GM12864 (cell line): Measurements from ENCODE around the gene AQP1.

Experiments used
- DNase-seq: peaks from one replicate; pipeline ENCODE4 v3.0.0-alpha.2; 2011; ENCODE audit warnings: low read depth
- H3K4me3 ChIP-seq: 2 replicates; pipeline ENCODE4 v1.5.1; 2011; ENCODE audit warnings: mild to moderate bottlenecking, low read depth, low read length, control low read depth
- TF ChIP-seq, protein P1 (sequence below): IDR thresholded peaks from 2 replicates; pipeline ENCODE4 v1.5.1; 2011; ENCODE audit warnings: low read depth, mild to moderate bottlenecking, moderate library complexity, low read length, control low read depth, inconsistent platforms; ENCODE audit errors: missing control alignments

AQP1 gene

DNA sequence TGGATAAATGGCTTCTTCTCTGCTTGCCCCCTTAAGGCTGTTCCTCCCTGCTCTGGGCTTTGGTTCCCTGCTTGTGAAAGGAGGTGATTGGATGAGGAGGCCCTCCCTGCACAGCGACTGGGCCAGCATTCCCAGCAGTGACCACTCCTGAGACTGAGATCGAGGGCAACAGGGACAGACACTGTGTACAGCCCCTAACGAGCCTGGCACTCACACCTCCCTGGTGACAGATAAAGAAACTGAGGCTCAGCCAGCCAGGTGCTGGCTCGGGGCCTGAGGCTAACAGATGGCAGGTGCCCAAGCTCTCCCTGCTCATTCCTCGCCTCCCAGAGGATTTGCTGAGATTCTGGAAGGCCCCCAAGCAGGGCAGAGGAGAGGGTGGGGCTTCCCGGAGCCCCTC lies 12.0 kb upstream of the AQP1 start:
- H3K4me3 ChIP-seq, result no peak overlapping the region
- DNase-seq, result no peak
- TF ChIP-seq, protein P1, sequence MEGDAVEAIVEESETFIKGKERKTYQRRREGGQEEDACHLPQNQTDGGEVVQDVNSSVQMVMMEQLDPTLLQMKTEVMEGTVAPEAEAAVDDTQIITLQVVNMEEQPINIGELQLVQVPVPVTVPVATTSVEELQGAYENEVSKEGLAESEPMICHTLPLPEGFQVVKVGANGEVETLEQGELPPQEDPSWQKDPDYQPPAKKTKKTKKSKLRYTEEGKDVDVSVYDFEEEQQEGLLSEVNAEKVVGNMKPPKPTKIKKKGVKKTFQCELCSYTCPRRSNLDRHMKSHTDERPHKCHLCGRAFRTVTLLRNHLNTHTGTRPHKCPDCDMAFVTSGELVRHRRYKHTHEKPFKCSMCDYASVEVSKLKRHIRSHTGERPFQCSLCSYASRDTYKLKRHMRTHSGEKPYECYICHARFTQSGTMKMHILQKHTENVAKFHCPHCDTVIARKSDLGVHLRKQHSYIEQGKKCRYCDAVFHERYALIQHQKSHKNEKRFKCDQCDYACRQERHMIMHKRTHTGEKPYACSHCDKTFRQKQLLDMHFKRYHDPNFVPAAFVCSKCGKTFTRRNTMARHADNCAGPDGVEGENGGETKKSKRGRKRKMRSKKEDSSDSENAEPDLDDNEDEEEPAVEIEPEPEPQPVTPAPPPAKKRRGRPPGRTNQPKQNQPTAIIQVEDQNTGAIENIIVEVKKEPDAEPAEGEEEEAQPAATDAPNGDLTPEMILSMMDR, result no peak

DNA sequence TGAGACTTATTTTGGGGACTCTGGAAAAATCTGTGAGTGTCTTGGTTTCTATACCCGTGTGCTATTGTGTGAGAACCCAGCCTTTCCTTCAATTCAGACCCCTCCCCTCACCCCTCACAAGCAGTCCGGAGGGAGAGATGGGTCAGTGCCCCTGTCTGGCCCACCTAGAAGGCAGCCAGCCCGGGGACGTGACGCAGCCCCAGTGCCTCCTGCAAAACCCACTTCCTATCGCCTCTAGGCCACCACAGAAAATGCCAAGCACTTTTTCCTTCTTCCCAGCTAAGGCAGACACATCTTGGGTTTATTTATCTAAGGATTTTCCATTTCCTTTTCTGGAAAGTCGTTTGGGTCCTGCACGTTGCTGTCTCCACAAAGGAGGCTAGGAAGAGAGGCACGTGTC lies 11.6 kb upstream of the AQP1 start:
- H3K4me3 ChIP-seq, result no peak overlapping the region
- TF ChIP-seq, protein P1, result no peak
- DNase-seq, result no peak

DNA sequence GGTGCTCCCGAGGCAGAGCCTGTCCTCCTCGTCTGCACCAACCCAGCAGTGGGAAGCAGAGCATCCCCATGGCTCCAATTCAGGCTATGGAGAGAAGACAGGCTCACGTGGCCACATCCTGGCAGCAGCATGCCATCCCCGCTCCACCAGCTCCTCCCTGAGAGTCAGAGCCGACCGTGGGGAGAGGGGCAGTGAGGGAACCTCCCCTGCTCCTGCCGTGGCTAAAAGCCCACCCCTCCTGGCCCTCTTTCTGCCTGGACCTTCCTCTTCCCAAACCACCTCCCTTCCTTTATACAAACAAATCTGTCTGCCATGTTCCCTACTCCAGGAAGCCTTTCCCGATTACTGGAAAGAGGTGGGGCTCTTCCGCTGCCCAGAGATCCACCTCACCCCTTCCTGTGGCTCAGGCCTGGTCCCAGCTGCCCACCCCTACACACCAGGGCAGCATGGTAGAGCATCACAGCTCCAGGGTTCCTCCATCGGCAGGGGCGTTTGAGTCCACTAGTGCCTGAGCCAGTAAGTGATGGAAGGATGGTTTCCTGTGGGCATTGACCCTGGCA lies 10.8 kb upstream of the AQP1 start:
- TF ChIP-seq, protein P1, result no peak
- H3K4me3 ChIP-seq, result no peak overlapping the region
- no peak for DNase-seq

DNA sequence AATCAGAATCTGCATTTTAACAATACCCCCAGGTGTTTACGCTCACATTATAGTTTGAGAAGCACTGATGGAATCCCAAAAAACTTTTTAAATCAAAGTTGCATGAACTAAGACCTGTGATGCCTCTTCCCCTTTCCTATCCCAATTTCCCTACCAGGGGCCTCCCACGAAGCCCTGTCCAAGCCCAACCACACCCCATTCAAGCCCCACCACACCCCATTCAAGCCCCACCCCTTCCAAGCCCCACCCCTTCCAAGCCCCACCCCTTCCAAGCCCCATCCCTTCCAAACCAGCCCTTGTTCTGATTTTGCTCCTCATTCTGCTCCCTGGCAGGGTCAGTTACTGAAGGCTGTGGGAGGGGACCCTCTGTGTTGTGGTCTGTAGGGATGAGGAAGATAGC lies 9.8 kb upstream of the AQP1 start:
- TF ChIP-seq, protein P1, result no peak
- no peak for DNase-seq
- no peak overlapping the region for H3K4me3 ChIP-seq

DNA sequence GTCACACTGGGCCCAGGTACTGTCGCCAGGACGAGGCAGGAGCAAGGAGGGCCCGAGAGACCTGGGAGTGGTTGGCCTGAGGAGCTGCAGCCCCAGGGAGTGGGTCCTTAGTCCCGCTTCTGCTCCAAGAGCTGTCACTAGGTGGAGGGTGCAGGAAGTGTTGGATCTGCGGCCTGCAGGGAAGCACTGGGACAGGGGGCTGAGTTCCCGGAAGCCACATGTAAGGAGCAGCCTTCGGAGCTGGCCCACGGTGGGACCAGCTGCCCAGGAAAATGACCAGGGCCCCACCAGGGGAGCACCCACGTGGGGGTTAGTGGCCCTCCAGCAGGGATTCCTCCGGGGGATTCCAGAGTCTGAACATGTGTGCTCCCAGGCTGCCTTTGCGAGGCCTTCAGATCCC lies 9.2 kb upstream of the AQP1 start:
- H3K4me3 ChIP-seq, result no peak overlapping the region
- no peak for DNase-seq
- TF ChIP-seq, protein P1, result no peak

DNA sequence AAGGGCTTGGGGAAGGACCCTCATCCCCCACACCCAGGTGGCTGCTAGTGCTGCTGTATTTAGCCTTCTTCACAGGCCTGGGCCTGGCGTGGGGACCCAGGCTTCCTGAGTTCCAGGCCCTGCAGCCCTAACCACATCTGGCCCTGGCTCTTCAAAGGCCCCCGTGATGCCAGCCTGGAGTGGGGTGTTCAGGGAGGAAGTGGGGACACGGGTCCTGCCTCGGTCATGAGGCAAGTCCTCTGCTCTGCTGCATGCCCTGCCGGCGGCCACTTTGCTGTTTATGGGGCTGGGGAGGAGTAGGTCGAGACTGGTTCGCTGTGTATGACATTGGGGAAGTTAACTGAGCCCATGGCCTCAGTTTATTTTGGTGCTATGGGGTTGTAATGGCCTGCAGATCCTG lies 8.5 kb upstream of the AQP1 start:
- no peak for DNase-seq
- TF ChIP-seq, protein P1, result no peak
- H3K4me3 ChIP-seq, result no peak overlapping the region

DNA sequence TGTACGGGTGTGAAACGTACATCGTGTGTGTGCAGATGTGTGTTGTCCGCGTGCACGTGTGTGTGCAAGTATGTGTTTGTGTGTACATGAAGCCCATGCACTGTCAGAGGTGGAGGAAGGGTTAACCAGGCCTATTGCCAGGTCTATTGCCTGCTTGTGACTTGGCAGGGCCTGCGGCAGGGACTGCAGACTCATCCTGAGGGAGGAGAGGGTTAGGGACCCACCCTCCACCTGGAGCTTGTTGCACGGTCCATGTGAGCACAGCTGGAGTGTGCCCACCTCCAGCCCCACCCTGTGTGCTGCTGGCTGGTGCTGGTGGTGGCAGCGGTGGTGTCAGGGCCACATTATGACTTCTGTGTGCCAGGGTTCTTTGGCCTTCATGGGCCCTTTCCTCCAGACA lies 7.1 kb upstream of the AQP1 start:
- DNase-seq, result no peak
- TF ChIP-seq, protein P1, result no peak
- no peak overlapping the region for H3K4me3 ChIP-seq
